ENCODE results near the gene CDKN1C. TPM values are rescaled to one million over a fixed set of nuclear protein-coding genes. Genes with fewer than 3 reads are reported as not detected.

CDKN1C gene
- polyA plus RNA-seq, 1 donor from 2014 or later: not detected

DNA sequence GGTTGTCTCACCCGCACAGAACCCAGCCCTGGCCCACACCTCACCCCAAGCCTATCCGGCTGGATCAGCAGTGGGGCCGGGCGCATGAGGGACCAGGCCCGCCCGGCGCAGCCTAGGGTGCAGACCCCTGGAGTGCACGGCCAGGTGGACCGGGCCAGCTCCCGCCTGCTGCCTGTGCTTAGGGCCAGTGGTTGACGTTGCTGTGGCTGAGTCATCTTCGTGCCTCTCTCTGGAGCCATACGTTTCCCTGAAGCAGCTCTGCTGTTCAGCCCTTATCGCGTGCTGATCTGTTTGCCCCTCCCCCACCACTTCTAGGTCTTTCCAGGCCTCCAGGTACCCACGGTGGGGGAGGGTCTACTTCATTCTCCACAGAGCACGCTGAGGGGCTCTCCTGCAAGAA lies 39.5 kb downstream of the CDKN1C start:
- no peak overlapping the region for H3K27ac Mint-ChIP-seq
- no peaks in the 10 kb centered on the region for H3K27me3 Mint-ChIP-seq
- H3K9me3 Mint-ChIP-seq: no peaks in the 10 kb centered on the region
- peaks cover 2% of the 10 kb centered on the region for H3K36me3 Mint-ChIP-seq
- H3K4me3 Mint-ChIP-seq: no peak overlapping the region
- H3K4me1 Mint-ChIP-seq: no peaks in the 10 kb centered on the region

DNA sequence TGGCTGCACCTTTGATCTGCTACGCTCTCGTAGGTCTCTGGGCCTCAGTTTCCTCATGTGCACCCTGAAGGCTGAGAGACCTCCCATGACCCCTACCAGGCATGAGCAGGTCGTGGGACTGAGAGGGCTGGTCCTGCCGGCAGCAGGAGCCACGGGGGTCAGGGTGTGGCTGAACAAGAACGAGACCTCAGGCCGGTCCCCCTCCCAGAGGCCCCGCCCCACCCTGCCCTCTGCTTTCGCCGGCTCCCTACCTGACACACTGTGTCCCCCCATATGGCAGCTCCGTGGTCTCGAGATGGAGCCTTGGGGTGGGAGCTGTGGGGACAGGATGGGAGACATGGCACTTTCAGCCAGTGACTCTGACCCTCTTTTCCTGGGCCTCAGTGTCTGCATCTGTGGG lies 40.6 kb downstream of the CDKN1C start:
- Mint-ChIP-seq H3K9me3 (no peaks in the 10 kb centered on the region), H3K4me3 (no peak overlapping the region), H3K27me3 (no peaks in the 10 kb centered on the region), H3K36me3 (peaks cover 2% of the 10 kb centered on the region), H3K4me1 (no peaks in the 10 kb centered on the region), H3K27ac (no peak overlapping the region)

DNA sequence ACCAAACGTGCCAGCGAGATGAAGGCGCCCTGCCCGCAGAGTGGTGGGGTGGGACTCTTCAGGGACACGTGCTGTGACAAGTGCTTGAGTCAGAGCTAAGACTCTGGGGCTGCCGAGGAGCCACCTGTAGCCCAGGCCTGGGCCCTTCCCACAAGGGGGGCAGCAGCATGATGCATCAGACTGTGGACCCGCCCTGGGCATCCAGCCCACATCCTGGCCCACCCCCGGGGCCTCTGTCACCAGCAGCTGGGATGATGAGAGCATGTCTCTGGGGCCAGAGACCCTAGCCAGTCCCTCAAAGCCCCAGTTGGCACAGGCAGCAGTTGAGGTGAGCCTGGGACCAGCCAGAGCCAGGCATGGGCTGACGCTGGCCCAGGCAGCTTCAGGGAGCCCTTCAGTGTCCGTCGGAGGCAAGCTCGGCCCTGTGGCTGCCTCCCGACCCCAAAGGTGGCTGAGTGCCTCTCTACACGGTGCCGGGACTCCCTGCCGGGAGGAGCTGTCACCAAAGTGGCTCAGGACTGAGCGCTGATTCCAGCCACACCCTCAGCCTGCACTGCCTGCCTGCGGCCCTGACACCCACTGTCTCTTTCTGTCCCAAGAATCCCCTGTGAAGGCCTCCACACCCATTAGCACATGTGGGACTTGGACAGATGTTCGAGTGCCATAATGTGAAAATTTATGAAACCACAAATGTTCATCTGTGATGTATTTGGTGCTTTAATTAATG lies 41.3 kb downstream of the CDKN1C start:
- H3K9me3 Mint-ChIP-seq: no peaks in the 10 kb centered on the region
- H3K4me3 Mint-ChIP-seq: no peak overlapping the region
- H3K27me3 Mint-ChIP-seq: no peaks in the 10 kb centered on the region
- H3K36me3 Mint-ChIP-seq: no peaks in the 10 kb centered on the region
- no peak overlapping the region for H3K27ac Mint-ChIP-seq
- no peaks in the 10 kb centered on the region for H3K4me1 Mint-ChIP-seq

DNA sequence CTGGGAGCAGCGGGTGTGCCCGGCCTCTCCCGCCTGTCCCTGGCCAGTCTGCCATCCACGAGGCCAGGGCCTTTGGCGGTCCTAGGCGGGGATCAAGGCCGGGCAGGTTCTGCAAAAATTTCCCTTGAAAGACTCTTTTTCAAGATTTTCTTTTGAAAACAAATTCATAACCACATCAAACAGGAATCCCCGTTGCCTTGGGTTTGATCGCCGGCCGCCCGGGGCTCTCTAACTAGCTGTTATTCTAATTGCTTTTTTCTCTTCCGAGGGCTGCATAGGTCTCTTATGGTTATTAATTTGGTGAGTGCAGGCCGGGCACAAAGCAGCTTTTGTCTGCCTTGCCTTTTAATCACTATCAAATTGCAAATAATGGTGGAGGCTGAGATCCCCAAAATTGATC lies 42.0 kb downstream of the CDKN1C start:
- no peaks in the 10 kb centered on the region for H3K4me1 Mint-ChIP-seq
- no peak overlapping the region for H3K4me3 Mint-ChIP-seq
- H3K36me3 Mint-ChIP-seq: no peaks in the 10 kb centered on the region
- no peak overlapping the region for H3K27ac Mint-ChIP-seq
- H3K9me3 Mint-ChIP-seq: no peaks in the 10 kb centered on the region
- H3K27me3 Mint-ChIP-seq: no peaks in the 10 kb centered on the region

DNA sequence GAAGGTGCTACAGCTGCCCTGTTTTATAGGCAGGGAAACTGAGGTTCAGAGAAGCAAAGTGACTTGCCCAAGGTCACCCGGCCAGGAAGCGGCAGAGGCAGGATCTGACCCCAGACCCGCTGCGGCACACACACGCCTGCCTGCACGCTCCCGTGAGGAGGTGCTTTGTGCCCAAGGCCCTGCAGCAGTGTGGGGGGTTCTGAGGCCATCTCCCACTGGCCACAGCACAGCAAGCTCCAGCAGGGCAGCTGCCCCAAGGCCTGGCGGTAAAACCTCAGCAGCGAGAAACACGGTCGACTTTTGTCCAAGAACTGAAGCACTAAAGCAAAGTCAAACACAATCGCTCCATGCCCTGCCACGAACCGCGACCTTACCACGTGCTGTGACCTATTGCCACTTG lies 42.7 kb downstream of the CDKN1C start:
- Mint-ChIP-seq H3K4me3 (no peak overlapping the region), H3K9me3 (no peaks in the 10 kb centered on the region), H3K4me1 (no peaks in the 10 kb centered on the region), H3K36me3 (no peaks in the 10 kb centered on the region), H3K27me3 (no peaks in the 10 kb centered on the region), H3K27ac (no peak overlapping the region)

DNA sequence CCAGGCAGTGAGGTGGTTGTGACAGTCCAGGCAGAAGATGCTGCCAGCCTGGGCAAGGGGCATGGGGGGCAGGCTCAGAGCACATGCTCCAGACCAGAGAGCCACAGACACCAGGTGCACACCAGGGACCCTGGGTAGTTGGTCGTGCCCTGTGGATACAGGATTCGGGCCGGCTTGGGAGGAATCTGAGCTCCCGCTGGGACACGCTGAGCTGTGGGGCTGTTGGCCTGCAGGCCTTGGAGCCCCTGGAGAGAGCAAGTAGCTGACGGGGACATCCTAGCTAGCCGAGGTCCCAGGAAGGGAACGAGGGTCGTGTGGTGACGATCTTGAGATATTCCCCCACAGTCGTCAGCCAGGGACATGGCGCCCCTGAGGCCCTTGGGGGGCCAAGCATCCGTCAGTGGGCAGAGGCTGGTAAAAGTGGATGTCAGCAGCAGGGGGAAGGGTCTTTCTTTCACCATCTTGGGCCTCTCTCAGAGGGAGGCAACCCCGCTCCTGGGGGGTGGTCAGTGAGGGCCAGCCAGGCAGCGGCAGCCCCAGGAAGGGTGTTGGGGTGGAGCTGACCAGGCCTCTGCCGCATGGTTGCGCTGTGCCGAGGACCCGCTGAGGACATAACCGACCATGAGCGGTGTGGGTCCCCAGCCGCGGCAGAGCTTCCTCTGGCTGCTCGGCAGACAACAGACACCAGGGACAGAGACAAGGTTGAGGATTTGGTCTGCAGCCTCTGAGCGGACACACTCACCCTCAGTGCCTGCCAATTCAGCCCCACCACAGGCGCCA lies 44.0 kb downstream of the CDKN1C start:
- H3K36me3 Mint-ChIP-seq: no peaks in the 10 kb centered on the region
- H3K4me1 Mint-ChIP-seq: no peaks in the 10 kb centered on the region
- no peaks in the 10 kb centered on the region for H3K27me3 Mint-ChIP-seq
- H3K4me3 Mint-ChIP-seq: no peak overlapping the region
- no peak overlapping the region for H3K27ac Mint-ChIP-seq
- no peaks in the 10 kb centered on the region for H3K9me3 Mint-ChIP-seq

DNA sequence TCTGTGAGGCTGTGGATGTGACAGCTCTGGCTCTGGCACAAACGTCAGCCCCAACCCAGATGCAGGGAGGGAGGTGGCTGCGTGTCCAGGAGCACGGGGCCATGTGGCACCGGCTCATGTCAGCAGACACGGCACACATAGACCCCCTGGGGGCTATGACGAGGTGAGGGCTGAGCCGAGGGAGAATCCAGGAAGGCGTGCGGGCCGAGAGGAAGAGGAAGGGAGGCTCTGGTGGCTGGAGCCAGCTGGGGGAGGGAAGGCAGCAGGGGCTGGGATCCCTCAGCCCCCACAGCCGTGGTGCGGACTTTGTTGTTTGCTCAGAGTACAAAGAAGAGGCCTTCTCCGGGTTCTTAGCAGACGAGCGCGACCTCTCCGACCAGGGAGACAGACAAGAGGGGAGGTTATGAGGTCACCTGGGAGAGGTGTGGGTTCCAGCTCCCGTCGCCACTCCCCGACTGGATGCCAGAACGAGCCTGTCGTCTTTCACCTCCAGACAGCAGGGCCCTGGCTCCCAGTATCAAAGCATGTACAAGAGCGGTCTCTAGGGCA lies 46.1 kb downstream of the CDKN1C start:
- no peak overlapping the region for H3K4me3 Mint-ChIP-seq
- no peaks in the 10 kb centered on the region for H3K27me3 Mint-ChIP-seq
- no peaks in the 10 kb centered on the region for H3K36me3 Mint-ChIP-seq
- no peaks in the 10 kb centered on the region for H3K9me3 Mint-ChIP-seq
- no peak overlapping the region for H3K27ac Mint-ChIP-seq
- no peaks in the 10 kb centered on the region for H3K4me1 Mint-ChIP-seq

DNA sequence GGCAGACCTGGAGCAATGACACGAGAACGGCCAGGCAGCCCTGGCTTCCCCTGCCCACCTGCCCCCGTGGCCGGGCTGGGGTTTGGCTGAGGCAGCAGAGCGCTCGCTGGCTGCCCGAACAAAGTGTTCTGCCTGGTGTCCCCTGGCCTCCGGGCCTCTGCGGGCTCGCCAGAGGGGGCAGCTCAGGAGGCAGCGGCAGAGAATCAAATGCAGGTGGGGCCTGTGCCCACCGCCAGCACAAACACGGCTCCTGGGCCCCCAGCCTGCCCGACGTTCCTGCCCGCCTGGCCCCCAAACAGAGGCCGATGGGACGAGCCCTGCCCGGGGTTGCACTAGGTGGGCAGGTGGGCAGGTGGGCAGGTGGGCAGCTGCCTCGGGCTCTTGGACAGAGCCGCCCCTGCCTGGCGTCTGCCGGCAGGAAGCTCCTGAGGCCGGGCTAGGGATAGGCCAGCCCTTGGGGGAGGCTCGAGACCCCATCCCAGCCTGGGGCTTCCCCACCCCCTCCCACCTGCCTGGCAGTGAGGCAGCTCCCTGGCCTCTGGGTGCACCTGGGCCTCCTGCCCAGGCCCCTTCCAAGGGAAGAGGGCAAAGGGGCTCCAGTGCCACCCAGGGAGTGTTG lies 46.8 kb downstream of the CDKN1C start:
- Mint-ChIP-seq H3K27me3 (no peaks in the 10 kb centered on the region), H3K4me3 (no peak overlapping the region), H3K9me3 (no peaks in the 10 kb centered on the region), H3K36me3 (no peaks in the 10 kb centered on the region), H3K27ac (peak overlapping the region in 1 of 3 donors; percentile 64), H3K4me1 (peaks cover 0 to 1% (median 0%) of the 10 kb centered on the region in 3 donors)

DNA sequence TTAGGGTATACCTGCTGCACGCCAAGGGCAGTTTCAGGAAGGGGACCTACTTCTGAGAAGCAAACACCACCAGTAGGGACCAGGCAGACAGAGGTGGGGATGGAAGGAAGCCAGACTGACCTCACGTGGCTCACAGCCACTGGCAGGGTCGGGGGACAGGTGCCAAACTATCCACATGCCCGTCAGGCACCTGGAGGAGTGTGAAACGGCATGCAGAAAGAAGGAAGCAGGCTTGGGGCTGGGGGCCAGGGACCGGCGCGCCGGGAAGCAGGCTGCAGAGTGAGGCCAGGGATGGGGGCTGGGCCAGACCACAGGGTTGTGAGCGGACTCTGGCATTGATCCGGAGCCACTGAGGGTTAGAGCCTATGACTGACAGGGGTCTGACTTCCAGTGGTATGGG lies 47.5 kb downstream of the CDKN1C start:
- Mint-ChIP-seq H3K27ac (peak overlapping the region in 1 of 3 donors; percentile 64), H3K9me3 (no peaks in the 10 kb centered on the region), H3K27me3 (no peaks in the 10 kb centered on the region), H3K36me3 (no peaks in the 10 kb centered on the region), H3K4me3 (no peak overlapping the region), H3K4me1 (peaks cover 0 to 1% (median 0%) of the 10 kb centered on the region in 3 donors)

DNA sequence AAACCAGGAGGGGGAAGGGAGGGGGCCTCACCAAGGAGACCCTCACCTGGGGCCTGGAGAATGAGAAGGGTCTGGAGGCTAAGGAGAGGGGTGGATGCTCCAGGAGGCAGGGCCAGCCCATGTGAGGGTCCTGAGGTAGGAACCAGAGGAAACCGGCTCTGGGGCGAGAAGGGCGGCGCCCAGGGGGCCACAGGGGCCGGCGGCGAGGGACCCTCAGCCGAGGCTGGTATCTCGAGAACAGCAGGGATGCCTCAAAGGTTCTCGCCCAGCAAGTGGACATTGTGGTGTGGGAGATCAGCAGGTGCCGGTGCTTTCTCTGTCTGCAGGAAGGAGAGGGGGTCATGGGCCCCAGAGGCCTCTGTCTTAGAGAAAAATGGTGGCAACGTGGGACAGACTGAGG lies 47.9 kb downstream of the CDKN1C start:
- H3K27me3 Mint-ChIP-seq: no peaks in the 10 kb centered on the region
- peaks cover 0 to 1% (median 0%) of the 10 kb centered on the region in 3 donors for H3K4me1 Mint-ChIP-seq
- no peaks in the 10 kb centered on the region for H3K9me3 Mint-ChIP-seq
- peak overlapping the region in 1 of 3 donors; percentile 64 for H3K27ac Mint-ChIP-seq
- H3K36me3 Mint-ChIP-seq: no peaks in the 10 kb centered on the region
- H3K4me3 Mint-ChIP-seq: no peak overlapping the region

DNA sequence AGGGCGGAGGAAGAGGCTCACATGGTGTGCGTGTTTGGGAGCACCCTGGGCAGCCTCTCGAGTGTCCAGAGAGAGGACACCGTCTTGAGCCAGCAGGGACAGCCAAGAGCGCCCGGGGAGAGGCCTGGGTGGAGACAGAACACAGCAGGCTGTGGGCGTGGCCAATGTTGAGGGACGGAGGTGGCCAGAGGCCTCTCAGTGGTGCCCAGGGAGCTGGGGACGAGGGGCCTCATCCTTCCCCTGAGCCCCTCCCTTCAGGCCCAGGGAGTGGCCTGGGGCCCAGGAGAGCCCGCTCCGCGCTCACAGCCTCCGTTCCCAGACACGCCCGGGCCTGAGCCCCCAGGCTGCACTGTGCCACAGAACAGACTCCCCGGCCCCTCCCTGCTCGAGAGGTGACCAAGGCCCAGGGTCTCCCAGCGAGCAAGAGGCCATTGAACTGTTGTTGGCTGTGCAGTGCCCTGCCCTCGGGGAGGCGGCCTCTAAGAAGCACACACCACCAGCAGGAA lies 48.4 kb downstream of the CDKN1C start:
- no peak overlapping the region for H3K4me3 Mint-ChIP-seq
- H3K9me3 Mint-ChIP-seq: no peaks in the 10 kb centered on the region
- no peak overlapping the region for H3K27ac Mint-ChIP-seq
- no peaks in the 10 kb centered on the region for H3K36me3 Mint-ChIP-seq
- H3K27me3 Mint-ChIP-seq: no peaks in the 10 kb centered on the region
- peaks cover 0 to 1% (median 0%) of the 10 kb centered on the region in 3 donors for H3K4me1 Mint-ChIP-seq

DNA sequence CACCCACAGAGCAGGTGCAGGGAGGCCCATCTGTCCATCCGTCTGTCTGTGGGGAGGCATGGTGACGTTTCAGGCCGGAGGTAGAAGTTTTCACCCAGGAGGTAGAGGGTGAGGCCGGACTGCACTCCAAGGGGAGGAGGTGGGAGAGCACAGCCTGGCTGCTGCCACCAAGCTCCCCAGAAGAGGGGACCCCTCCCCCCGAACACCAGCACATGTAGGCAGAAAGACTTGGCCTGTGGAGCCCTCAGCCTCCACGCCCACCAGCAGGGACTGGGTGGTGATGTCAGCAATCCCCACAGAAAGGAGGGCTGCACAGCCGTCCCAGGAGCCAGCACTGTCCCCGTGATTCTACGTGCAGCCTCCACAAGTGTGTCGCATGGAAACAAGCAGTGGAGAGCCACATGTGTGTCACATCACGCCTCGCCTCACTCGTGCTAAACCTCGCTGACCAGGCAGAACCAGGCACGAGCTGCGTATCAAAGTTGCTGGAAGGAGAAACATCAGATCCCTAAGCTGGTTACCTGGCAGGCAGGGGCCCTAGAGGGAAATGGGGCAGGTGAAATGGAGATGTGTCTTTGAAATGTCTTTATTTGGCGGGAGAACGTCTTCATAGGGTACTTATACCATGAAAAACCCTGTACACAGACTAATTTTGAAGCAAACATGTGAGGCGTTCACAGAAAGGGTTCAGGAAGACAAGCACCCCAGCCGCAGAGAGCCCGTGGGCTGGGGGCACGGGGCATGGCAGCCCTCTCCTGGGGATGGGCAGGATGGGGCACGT lies 49.1 kb downstream of the CDKN1C start:
- H3K4me3 Mint-ChIP-seq: no peak overlapping the region
- no peaks in the 10 kb centered on the region for H3K9me3 Mint-ChIP-seq
- peak overlapping the region in 2 of 3 donors; percentile 7 to 31 for H3K27ac Mint-ChIP-seq

DNA sequence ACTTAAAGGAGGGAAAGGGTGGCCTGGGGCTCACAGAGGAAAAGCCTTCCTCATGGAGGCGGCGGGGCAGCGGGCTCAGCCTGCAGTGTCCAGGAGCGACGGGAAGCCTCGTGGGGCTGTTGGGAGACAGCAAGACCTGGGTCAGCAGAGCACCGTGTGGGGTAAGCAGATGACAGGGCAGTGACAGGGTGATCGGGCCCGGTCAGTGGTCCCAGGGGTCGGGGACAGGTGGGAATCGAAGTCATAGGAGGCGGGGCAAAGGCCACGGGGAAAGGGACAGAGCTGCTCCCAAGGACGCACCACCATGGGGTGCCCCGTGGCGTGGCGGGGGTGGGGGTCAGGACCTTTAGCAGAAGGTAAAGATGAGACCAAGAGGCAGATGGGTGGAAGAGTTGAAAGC lies 49.8 kb downstream of the CDKN1C start:
- H3K4me3 Mint-ChIP-seq: peak overlapping the region in 1 of 4 donors; percentile 12
- peaks cover 0 to 1% (median 0%) of the 10 kb centered on the region in 3 donors for H3K4me1 Mint-ChIP-seq
- H3K9me3 Mint-ChIP-seq: no peaks in the 10 kb centered on the region
- no peaks in the 10 kb centered on the region for H3K27me3 Mint-ChIP-seq
- no peaks in the 10 kb centered on the region for H3K36me3 Mint-ChIP-seq
- H3K27ac Mint-ChIP-seq: peak overlapping the region in 1 of 3 donors; percentile 31

More for the DNA sequence above, 49.1 kb downstream of the CDKN1C start:
- no peaks in the 10 kb centered on the region for H3K27me3 Mint-ChIP-seq
- no peaks in the 10 kb centered on the region for H3K36me3 Mint-ChIP-seq
- H3K4me1 Mint-ChIP-seq: peaks cover 0 to 1% (median 0%) of the 10 kb centered on the region in 3 donors

DNA sequence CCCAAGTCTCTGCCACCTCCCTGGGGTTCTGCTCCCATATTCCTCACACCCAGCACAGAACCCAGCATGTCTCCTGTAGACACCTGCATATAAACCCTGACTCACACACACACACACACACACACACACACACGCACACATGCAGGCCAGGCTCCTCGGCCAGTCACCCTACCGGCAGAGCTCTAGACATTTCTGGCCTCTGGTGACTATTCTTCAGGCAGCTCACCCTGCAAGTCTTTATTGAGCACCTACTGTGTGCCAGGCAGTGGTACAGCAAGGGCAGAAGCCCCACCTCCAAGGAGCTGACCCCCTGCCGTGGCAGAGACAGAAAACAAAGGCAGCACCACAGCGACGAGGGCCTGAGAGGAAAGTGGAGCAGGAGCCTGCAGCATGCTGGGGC lies 50.3 kb downstream of the CDKN1C start:
- H3K27me3 Mint-ChIP-seq: no peaks in the 10 kb centered on the region
- no peaks in the 10 kb centered on the region for H3K36me3 Mint-ChIP-seq
- H3K4me1 Mint-ChIP-seq: peaks cover 0 to 1% (median 0%) of the 10 kb centered on the region in 3 donors
- peak overlapping the region in 1 of 3 donors; percentile 31 for H3K27ac Mint-ChIP-seq
- no peaks in the 10 kb centered on the region for H3K9me3 Mint-ChIP-seq
- H3K4me3 Mint-ChIP-seq: no peak overlapping the region
